Endothelial cell of umbilical vein (primary cell): ENCODE measurements around the gene PRR5L. TPM values are rescaled to one million over a fixed set of nuclear protein-coding genes. Genes with fewer than 3 reads are reported as not detected.
A peak's percentile ranks its signal among the peaks of the same experiment; 100 is the strongest.

Experiments
- BruUV-seq: library from RNA; stranded (reverse); fragments of 400-500 nt; replicated peaks from 2 replicates; lab custom pipeline; 2021; lab: Mats Ljungman, UMichigan
- CTCF ChIA-PET: fragments of 300-600, 350-600 bp; sonication (Branson Sonifier 250); formaldehyde crosslinking; loops from one replicate; lab custom pipeline; 2021; ENCODE audit warnings: antibody characterized with exemption, inconsistent platforms; lab: Charles Lee
- POLR2A ChIA-PET: fragments of 300-600, 350-600 bp; sonication (Branson Sonifier 250); formaldehyde crosslinking; loops from one replicate; lab custom pipeline; 2021; ENCODE audit warnings: antibody characterized with exemption, inconsistent platforms; lab: Charles Lee
- DNase-seq: peaks from one replicate; pipeline ENCODE4 v3.0.0-alpha.2; 2011; ENCODE audit warnings: low read depth, low spot score
- FAIRE-seq: peaks from 2 replicates; lab custom pipeline; 2011; peaks lifted over from hg19 to GRCh38; lab: Jason Lieb, UNC
- H2AFZ ChIP-seq: 2 replicates; pipeline ENCODE4 v1.6.0; 2012; ENCODE audit warnings: low read depth, low read length, control low read depth, inconsistent platforms
- H3K27ac ChIP-seq: 2 replicates; pipeline ENCODE4 v1.5.1; 2011; ENCODE audit warnings: low read depth, mild to moderate bottlenecking, control low read depth, low read length, moderate library complexity; ENCODE audit not compliant: insufficient read depth
- H3K27me3 ChIP-seq, 2 experiments: 2 replicates each; pipeline versions ENCODE4 v1.6.0 to v1.6.1; 2011; ENCODE audit warnings: low read length in 2 of 2, mixed read lengths in 1 of 2; ENCODE audit not compliant: control insufficient read depth in 2 of 2, insufficient read depth in 2 of 2
- H3K36me3 ChIP-seq, 2 experiments: 2 replicates in 1 of 2; 3 replicates in 1 of 2; pipeline ENCODE4 v1.5.1; 2011; ENCODE audit warnings: low read length in 2 of 2, mild to moderate bottlenecking in 1 of 2, moderate library complexity in 1 of 2; ENCODE audit not compliant: control insufficient read depth in 2 of 2, insufficient read depth in 2 of 2; ENCODE audit errors: extremely low read depth in 1 of 2
- H3K4me1 ChIP-seq: 3 replicates; pipeline ENCODE4 v1.5.1; 2011; ENCODE audit warnings: mild to moderate bottlenecking, low read length; ENCODE audit not compliant: control insufficient read depth, insufficient read depth; ENCODE audit errors: extremely low read depth
- H3K4me2 ChIP-seq: 2 replicates; pipeline ENCODE4 v1.6.1; 2011; ENCODE audit warnings: low read length, control low read depth, mixed read lengths; ENCODE audit not compliant: insufficient read depth
- H3K4me3 ChIP-seq, 3 experiments: fragments of 200-600 bp in 1 of 3; sonication (generic), shearing (Covaris generic) in 1 of 3; replicated peaks in 1 of 3; 2 replicates each; pipeline ENCODE4 v1.5.1; 2011 to 2016; ENCODE audit warnings: control low read depth in 3 of 3, low read length in 3 of 3, mild to moderate bottlenecking in 2 of 3, inconsistent platforms in 1 of 3, low read depth in 1 of 3, moderate library complexity in 1 of 3; ENCODE audit not compliant: insufficient read depth in 1 of 3
- H3K79me2 ChIP-seq: 2 replicates; pipeline ENCODE4 v1.6.0; 2012; ENCODE audit warnings: low read length, inconsistent platforms; ENCODE audit not compliant: control insufficient read depth, insufficient read depth
- H3K9ac ChIP-seq: replicated peaks from 2 replicates; pipeline ENCODE3; 2011; ENCODE audit warnings: low read length, control low read depth; ENCODE audit not compliant: insufficient read depth; ENCODE audit errors: extremely low read depth
- H3K9me1 ChIP-seq: replicated peaks from 3 replicates; pipeline ENCODE4 v1.6.0; 2011; ENCODE audit warnings: mild to moderate bottlenecking, low read length; ENCODE audit not compliant: control insufficient read depth, insufficient read depth; ENCODE audit errors: extremely low read depth
- H3K9me3 ChIP-seq: replicated peaks from 2 replicates; pipeline ENCODE4 v1.5.1; 2012; ENCODE audit warnings: low read length, inconsistent platforms; ENCODE audit not compliant: control insufficient read depth, insufficient read depth
- H4K20me1 ChIP-seq: replicated peaks from 2 replicates; pipeline ENCODE3; 2011; ENCODE audit warnings: mild to moderate bottlenecking, low read length; ENCODE audit not compliant: control insufficient read depth, insufficient read depth; ENCODE audit errors: extremely low read depth
- CTCF ChIP-seq, 2 donors: IDR thresholded peaks; 1 replicate in 1 of 2; 2 replicates in 1 of 2; pipeline ENCODE4 v1.5.1; 2011; ENCODE audit warnings: low read length in 2 of 2, mild to moderate bottlenecking in 2 of 2, moderate library complexity in 2 of 2, control low read depth in 1 of 2, inconsistent platforms in 1 of 2, low read depth in 1 of 2; ENCODE audit not compliant: insufficient read depth in 1 of 2; ENCODE audit errors: extremely low read depth in 1 of 2
- FOS ChIP-seq: IDR thresholded peaks from 2 replicates; pipeline ENCODE4 v1.6.1; 2011; ENCODE audit warnings: mild to moderate bottlenecking, low read length, moderate library complexity, borderline replicate concordance; ENCODE audit not compliant: insufficient read depth
- POLR2A ChIP-seq: IDR thresholded peaks from 2 replicates; pipeline ENCODE4 v1.6.1; 2012; ENCODE audit warnings: low read depth, mild to moderate bottlenecking, control low read depth, low read length
- POLR2AphosphoS5 ChIP-seq: IDR thresholded peaks from 2 replicates; pipeline ENCODE4 v1.6.1; 2012; ENCODE audit warnings: low read depth, mild to moderate bottlenecking, control low read depth, low read length, moderate library complexity; ENCODE audit not compliant: insufficient read depth
- dilution Hi-C: fragments of 300-500 bp; cut with MboI; formaldehyde crosslinking; loops from one replicate; pipeline ENCODE4 v1.15.0; 2019; ENCODE audit warnings: low sequenced_read_pairs; ENCODE audit not compliant: extremely low pct_ligation_motif_present
- intact Hi-C: fragments of 100-400 bp; cut with micrococcal nuclease; formaldehyde crosslinking; loops from one replicate; pipeline ENCODE4 v1.10.0; 2022
- polyA plus RNA-seq, 4 experiments: library from polyadenylated mRNA; depleted of rRNA in 3 of 4; stranded (reverse) in 3 of 4; unstranded in 1 of 4; fragments of >200 nt; gene quantifications; 2 replicates each; pipeline versions ENCODE4 v1.2.1 to v1.2.3, GENCODE V29; 2011 to 2012; ENCODE audit warnings: missing spikeins in 1 of 4
- total RNA-seq: library from RNA; stranded (reverse); gene quantifications from 2 replicates; pipeline ENCODE4 v1.2.3, GENCODE V29; 2021
- TF ChIP-seq, protein P1 (sequence below): IDR thresholded peaks from 2 replicates; pipeline ENCODE4 v1.6.1; 2011; ENCODE audit not compliant: insufficient read depth, insufficient read length

The PRR5L gene
- total and polyA plus RNA-seq, 2 donors (not counting 3 experiments of a cell fraction or from before 2014, with no cell fraction given), result 2.5 to 6.1 TPM

GRCh38 chr11:36467916-36468315, 171.8 kb downstream of the PRR5L start:
- H2AFZ ChIP-seq, result no peak overlapping the region
- H3K79me2 ChIP-seq, result no peaks in the 10 kb centered on the region
- H3K4me1 ChIP-seq, result no peaks in the 10 kb centered on the region
- TF ChIP-seq, protein P1, sequence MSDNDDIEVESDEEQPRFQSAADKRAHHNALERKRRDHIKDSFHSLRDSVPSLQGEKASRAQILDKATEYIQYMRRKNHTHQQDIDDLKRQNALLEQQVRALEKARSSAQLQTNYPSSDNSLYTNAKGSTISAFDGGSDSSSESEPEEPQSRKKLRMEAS, result no peak
- no peak for TF ChIP-seq FOS
- no peak overlapping the region for H3K9ac ChIP-seq
- no TSS peak for BruUV-seq
- H4K20me1 ChIP-seq, result no peaks in the 10 kb centered on the region
- ChIA-PET CTCF (interaction anchor here (0.6 to 3.4 kb wide), 9 partner anchors 10 to 426 kb away, joined by 3 to 18 read pairs (median 4); no protein-coding TSS in a partner anchor), POLR2A (no interaction called here)
- no peak for FAIRE-seq
- no peak for DNase-seq
- no peaks in the 10 kb centered on the region for H3K36me3 ChIP-seq
- intact Hi-C loops (no loop called here), dilution Hi-C loops (no loop called here)
- H3K4me3 ChIP-seq, result no peak overlapping the region
- no peak overlapping the region for H3K4me2 ChIP-seq
- no peaks in the 10 kb centered on the region for H3K27me3 ChIP-seq
- no peaks in the 10 kb centered on the region for H3K9me3 ChIP-seq
- no peaks in the 10 kb centered on the region for H3K9me1 ChIP-seq
- H3K27ac ChIP-seq, result no peak overlapping the region

DNA sequence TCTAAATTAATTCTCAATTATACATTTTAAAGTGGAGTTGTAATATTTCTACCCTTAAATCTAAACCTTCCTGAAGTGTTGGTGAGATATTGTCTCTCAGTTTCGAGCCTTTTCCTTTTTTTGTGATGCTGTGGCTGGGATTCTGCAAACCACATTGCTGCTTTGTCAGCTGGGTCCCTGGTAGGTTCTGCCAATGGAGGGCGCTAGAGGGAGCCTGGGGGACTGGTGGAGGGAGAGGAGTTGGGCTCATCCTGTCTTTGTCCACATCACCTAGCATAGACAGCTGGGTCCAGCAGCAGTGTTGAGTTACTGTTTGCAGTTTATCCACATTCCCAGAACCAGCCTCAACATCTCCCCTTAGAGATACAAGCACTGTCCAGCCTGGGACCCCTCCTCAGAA, 173.0 kb downstream of the PRR5L start:
- TF ChIP-seq POLR2AphosphoS5, result no peak
- no peak for TF ChIP-seq POLR2A
- peak; percentile 7 to 14 for TF ChIP-seq CTCF (IDR thresholded peaks at IDR 0.05; ENCODE audit: extremely low read depth in 1 of 2, insufficient read depth in 1 of 2, low read depth in 1 of 2, low read length in 2 of 2)
- TF ChIP-seq, protein P1, result no peak
- no peak for FAIRE-seq
- Histone ChIP-seq H4K20me1 (no peaks in the 10 kb centered on the region), H3K4me1 (no peaks in the 10 kb centered on the region), H3K9me1 (no peaks in the 10 kb centered on the region), H3K36me3 (no peaks in the 10 kb centered on the region), H3K79me2 (no peaks in the 10 kb centered on the region), H3K9me3 (no peaks in the 10 kb centered on the region), H3K27me3 (no peaks in the 10 kb centered on the region), H3K27ac (no peak overlapping the region), H2AFZ (no peak overlapping the region), H3K4me2 (no peak overlapping the region), H3K9ac (no peak overlapping the region), H3K4me3 (no peak overlapping the region)
- no TSS peak for BruUV-seq
- no peak for DNase-seq
- intact Hi-C loops, result no loop called here
- dilution Hi-C loops, result no loop called here
- ChIA-PET POLR2A (no interaction called here), CTCF (interaction anchor here (0.9 to 3.4 kb wide), 7 partner anchors 10 to 92 kb away, joined by 3 to 18 read pairs (median 6); no protein-coding TSS in a partner anchor)
